ENCODE results near the gene DUOXA1. TPM values are rescaled to one million over a fixed set of nuclear protein-coding genes. Genes with fewer than 3 reads are reported as not detected.
"Not testable (repeated sequence)": the region's sequence is repeated elsewhere in the genome, so short reads cannot be mapped to it uniquely, and the experiment has no call there.

Gene DUOXA1
- total RNA-seq, 1 donor from 2014 or later, result not detected

DNA sequence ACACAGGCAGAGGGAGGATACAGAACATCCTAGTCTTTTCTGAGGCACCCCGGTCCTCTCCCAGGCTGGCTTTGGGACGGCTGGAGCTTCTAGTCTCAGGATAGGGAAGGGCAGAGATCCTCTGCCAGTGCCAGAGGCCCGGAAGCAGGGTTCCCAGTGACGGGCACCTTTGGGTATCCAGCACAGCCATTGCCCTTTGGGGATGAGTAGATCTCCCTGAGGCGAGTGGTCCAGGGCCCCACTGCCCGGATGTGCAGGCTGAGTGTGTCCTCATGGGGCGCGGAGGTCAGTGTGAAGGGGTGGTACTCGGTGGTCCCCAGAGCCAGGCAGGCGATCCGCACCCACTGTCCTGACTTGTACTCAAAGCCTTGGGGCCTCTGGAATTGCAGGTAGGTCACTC lies 34.0 kb downstream of the DUOXA1 start:
- DNase-seq (ENCODE audit: low spot score in 2 of 2) (no peak), FAIRE-seq (no peak)

DNA sequence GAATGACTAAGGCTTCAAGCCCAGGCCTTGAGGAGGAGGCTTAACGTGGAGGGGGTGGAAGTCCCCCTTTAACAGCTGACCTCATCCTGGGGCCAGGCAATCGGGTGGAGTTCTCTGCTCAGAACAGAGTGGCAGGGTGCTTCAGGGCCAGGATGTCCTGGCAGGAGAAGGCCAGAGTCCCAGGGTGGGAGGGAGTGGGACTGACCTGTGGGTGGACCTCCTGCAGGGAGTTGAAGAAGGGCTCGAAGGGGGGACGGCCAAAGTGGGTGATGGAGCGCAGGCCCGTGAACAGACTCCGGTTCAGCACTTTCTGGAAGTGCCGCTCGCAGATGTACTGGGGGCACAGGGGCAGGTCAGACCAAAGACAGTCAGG lies 35.3 kb downstream of the DUOXA1 start:
- no peak for DNase-seq (ENCODE audit: low spot score in 2 of 2)
- FAIRE-seq, result no peak

DNA sequence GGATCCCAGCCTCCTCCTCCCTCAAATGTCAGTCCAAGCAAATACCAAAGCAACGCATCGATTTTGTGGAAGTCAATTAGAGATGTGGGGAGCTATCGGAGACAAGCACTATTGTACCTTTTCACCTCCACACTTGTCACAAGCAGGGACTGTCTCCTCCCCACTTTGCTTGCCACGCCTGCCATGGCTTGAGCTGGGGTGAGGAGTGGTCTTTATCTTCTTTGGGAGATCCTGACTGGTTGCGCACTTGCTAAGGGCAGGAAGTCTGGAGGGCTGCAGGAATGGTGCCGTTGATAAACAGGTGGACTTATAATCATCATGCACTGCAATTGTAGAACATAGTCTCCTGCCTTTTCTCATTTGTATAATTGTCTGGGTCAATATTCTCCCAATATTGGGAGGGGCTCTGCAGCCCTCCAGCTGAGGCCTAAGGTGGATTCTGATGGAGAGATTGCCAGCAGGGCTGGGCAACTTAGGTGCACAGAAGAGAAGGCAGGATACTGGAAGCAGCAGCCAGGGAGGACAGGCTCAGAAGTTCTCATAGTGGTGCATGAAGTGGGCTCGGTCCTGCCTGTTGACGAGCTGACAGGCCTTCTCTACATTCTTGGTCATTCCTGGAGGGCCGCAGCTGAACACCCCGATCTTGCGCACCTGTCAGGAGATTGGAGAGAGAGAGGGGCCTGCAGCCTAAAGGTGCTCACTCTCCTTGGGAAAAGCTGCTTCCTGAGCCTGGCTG lies 35.9 kb downstream of the DUOXA1 start:
- DNase-seq (ENCODE audit: low spot score in 2 of 2) (no peak), FAIRE-seq (no peak)

DNA sequence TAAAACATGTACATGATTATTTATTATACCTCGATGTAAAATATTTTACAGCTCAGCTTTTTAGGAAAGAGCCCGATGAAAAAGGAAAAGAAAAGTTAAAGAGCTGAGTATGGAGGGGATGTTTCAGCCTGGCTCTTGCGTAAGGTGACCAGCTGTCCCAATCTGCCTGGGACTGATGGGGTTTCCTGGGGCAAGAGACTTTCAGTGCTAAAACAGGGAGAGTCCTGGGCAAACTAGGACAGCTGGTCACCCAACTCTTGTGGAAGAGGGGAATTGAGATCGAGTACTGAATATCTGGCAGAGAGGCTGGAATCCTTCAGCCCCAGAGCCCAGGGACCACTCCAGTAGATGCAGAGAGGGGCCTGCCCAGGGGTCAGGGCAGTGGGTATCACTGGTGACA lies 36.7 kb downstream of the DUOXA1 start:
- FAIRE-seq, result no peak
- no peak for DNase-seq (ENCODE audit: low spot score in 2 of 2)

DNA sequence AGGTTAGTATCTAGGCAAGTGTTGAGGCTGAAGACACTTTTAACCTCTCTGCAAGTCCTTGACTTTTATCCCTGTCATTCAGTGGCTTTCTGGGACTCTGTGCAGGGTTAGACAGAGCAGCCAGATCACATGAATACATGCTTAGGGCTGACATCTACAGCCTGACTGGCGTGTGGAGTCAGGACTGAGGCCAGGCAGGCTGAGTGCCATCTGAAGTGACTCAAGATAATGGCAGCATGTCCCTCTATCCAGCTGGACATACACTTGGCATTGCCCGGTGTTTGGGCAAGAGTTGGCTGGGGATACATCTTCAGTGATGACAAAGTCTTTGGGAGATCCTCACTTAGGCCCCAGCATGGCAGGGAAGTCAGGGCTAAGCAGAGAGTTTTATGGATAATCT lies 38.1 kb downstream of the DUOXA1 start:
- FAIRE-seq, result no peak
- no peak for DNase-seq (ENCODE audit: low spot score in 2 of 2)

DNA sequence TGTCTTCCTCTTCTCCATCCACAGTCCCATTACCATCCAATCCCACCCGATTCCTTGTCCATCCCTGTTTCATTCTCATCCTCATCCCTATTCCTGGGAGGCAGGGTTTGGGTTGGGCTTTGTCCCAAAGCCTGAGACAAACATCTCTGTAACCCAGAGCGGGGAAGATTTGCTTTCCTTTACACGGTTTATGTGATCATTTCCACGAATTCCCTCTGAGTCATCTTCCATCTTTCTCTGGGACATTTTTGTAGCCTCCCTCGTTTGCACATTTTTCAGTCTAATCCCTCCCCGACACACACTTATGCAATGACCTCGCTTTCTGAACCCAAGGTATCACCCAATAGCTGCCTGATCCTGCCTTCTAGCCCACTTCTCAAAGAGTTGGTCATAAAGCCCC lies 38.5 kb downstream of the DUOXA1 start:
- FAIRE-seq (no peak), DNase-seq (ENCODE audit: low spot score in 2 of 2) (no peak)

DNA sequence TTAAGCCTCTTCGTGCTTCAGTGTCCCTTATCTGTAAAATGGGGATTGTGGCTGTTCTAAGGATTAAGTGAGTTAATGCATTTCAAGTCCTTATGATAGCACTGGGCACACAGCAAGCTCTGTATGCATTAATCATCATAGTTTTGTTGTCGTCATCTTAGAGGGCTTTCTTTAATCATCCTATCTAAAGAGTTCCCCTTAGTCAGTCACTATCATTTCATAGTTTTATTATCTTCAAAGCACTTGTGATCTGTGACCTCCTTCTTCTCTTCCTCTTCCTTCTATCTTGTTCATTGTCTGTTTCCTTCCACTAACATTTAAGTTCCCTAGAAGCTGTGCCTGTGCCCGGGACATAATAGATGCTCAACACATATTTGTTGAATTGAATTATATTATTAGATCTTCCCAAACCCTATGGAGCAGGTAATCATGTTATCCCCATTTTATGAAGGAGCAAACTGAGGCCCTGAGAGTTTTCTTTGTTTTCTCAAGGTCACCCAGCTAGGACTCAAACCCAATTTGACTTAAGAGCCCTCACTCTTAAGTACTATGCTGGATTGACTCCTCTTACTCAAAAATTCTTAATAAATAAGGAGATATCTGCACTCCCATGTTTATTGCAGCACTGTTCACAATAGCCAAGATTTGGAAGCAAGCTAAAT lies 39.8 kb downstream of the DUOXA1 start:
- DNase-seq (ENCODE audit: low spot score in 2 of 2) (no peak), FAIRE-seq (no peak)

- FAIRE-seq (no peak), DNase-seq (ENCODE audit: low spot score in 2 of 2) (no peak)
These were observed 40.6 kb downstream of the DUOXA1 start for GRCh38 chr15:45088801-45089711.

DNA sequence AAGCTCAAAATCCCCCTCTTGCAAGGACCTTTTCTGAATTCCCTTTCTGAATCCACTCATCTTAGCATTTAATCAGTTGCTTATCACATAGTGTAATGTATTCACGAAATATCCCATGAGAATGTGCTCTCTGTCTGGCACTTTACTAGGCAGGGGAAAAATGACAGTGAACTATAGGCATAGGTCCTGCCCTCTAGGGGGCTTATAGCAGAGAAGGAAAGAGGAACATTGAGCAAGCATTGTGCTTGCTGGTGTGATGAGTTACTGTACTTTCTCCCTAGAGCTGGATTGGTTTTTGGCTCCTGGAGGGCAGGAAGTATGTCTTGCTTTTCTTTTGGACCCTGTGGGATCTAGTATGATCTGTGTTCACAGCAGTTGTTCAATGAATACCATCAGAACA lies 42.2 kb downstream of the DUOXA1 start:
- no peak for DNase-seq (ENCODE audit: low spot score in 2 of 2)
- FAIRE-seq, result no peak

GRCh38 chr15:45084163-45084562 lies 45.5 kb downstream of the DUOXA1 start:
- no peak for FAIRE-seq
- DNase-seq (ENCODE audit: low spot score in 2 of 2), result no peak

GRCh38 chr15:45083223-45083622 lies 46.5 kb downstream of the DUOXA1 start:
- no peak for FAIRE-seq
- no peak for DNase-seq (ENCODE audit: low spot score in 2 of 2)

DNA sequence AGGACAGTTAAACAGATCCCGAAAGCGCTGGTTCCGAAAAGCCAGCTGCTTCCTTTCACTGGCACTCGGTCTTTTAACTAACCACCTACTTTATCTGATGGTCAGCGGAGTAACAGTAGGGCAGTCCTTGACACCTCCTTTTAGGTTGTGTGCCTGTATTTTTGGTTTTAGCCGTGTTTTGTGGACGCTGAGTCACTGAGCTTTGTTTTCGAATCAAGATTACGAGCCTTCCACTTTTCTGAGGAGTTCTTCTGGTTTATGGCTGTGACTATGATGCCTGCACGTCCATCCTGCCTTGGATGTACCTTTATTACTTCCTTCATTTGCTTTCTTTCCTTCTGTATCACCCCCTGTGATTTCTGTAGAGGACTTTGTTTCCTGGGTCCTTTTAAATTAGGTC lies 47.3 kb downstream of the DUOXA1 start:
- FAIRE-seq; DNase-seq (ENCODE audit: low spot score in 2 of 2): not testable (repeated sequence)

GRCh38 chr15:45080593-45080992 lies 49.1 kb downstream of the DUOXA1 start:
- DNase-seq (ENCODE audit: low spot score in 2 of 2); FAIRE-seq: not testable (repeated sequence)

DNA sequence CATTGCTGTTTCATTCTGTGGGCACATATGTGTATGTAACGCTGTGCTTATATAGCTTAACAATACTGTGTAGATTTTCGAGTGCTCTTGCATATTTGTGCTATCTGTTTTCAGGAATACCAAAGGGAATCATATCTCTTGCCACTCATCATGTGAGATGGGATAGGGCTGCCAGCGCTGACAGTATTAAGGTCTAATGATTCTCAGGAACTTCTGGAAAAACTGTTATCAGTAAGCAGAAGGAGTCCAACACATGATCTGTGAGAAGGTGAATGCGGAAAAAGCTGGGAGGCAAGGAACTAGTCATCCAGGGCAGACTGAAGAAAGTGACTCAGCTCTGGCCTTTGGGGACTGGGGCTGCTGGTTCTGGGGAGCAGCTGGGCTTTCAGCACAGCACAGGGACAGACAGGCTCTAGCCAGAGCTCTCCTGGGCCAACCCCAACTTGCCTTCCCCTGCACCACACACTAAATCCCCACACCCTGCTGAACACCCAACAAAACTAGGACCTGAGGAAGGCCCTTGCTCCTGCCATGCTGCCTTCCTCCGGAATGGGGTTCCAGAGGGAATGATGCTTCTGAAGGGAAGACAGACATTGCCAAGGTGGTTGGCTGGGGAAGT lies 49.9 kb downstream of the DUOXA1 start:
- FAIRE-seq; DNase-seq (ENCODE audit: low spot score in 2 of 2): not testable (repeated sequence)

DNA sequence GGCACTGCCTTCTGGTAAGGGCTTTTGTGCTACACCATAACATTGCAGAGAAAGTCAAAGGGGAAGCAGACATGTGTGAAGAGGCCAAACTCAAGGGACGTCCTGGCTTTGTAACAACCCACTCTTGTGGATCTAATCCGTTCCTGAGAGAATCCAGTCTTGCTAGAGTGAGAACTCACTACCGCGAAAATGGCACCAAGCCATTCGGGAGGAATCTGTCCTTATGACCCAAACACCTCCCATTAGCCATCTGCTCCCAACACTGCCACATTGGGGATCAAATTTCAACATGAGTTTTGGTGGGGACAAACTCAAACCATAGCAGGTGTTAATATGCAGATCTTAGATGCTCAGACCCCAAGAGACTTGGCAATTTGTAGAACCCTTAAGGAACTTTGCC lies 50.5 kb downstream of the DUOXA1 start:
- not testable (repeated sequence) for DNase-seq (ENCODE audit: low spot score in 2 of 2); FAIRE-seq

DNA sequence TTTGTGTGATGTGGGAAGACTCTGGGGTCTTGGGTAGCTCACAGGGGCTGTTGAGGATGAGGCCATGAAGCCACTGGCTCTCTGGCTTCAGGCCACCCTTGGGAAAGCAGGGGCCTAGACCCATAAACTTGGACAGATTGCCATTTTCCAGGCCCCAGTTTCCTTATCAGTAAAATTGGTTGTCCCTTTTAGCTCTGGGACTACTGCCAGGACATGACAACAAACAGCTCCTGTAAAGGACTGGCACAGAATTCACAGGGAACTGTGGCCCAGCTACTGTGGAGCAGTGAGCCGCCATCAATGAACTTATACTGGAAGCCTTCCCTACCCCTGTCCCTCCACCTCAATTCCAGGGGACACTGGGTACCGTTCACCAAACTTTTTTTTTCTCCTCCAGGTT lies 52.3 kb downstream of the DUOXA1 start:
- not testable (repeated sequence) for FAIRE-seq

DNA sequence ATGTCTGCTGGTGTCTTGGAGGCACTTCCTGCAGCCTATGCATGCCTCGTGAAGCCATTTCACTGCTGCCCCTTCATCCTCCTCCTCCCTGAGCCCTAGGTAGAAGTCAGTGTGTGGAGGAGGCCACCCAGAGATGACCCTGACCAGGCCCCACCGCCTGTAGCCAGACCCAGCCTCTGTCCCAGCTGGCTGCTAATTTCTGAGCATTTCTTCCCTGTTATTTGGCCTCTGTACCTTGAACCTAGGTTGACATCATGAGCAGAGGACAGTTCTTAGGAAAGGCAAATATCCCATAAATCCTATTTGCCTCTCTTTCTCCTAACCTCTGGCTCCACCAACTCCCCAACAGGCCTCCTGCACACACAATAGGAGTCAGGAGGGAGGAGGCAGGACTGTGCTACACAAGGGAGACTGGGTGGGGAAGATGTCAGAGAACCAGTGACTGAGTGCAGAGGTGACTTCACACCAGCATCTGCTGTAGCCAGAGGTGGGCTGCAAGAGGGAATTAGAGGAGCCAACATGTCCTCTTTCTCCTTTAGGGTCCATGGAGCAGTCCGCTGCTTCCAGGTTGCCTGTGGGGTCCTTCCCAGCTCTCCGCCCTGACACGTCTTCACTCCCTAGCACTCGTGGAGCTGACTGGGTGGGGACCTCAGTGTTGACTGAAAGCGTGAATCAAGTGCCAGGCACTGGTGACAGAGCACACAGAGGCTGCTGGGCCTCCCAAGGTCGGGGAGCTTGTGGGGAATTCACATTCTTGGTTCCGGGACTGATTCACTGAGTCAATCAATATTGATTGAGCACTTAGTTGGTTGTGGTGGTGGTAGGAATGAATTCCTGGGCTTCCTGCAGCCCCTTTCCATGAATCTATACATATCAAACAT lies 54.0 kb downstream of the DUOXA1 start:
- DNase-seq (ENCODE audit: low spot score in 2 of 2); FAIRE-seq: not testable (repeated sequence)

More for the DNA sequence above, 52.3 kb downstream of the DUOXA1 start:
- not testable (repeated sequence) for DNase-seq (ENCODE audit: low spot score in 2 of 2)

- not testable (repeated sequence) for DNase-seq (ENCODE audit: low spot score in 2 of 2); FAIRE-seq
These were observed 56.1 kb downstream of the DUOXA1 start for GRCh38 chr15:45073602-45074001.

DNA sequence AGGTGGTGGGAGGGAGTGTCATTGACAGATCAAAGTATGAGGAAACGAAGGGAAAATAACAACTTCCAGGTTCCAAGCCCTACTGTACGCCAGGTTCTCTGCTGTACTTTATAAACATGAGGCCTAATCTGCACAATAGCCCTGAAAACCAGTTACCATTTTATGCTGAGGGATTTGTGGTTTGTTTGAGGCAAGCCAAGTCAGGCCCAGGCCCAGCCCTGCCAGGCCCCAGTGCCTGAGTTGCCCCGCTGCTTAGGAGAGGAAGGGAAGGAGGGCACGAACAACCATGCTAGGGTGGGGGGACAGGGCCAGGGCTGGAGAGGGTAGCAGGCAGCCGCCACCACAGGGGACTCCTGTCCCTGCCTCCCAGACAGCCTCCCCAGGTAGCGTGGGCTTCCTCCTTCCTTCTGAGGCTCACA lies 59.7 kb downstream of the DUOXA1 start:
- not testable (repeated sequence) for DNase-seq (ENCODE audit: low spot score in 2 of 2); FAIRE-seq
